Central memory CD4-positive, alpha-beta T cell (primary cell): Measurements from ENCODE around the gene SHC4.
"Not testable (repeated sequence)": the region's sequence is repeated elsewhere in the genome, so short reads cannot be mapped to it uniquely, and the experiment has no call there.

ENCODE experiments used
- DNase-seq: peaks from one replicate; pipeline ENCODE4 v3.0.0; 2022

Gene SHC4

DNA sequence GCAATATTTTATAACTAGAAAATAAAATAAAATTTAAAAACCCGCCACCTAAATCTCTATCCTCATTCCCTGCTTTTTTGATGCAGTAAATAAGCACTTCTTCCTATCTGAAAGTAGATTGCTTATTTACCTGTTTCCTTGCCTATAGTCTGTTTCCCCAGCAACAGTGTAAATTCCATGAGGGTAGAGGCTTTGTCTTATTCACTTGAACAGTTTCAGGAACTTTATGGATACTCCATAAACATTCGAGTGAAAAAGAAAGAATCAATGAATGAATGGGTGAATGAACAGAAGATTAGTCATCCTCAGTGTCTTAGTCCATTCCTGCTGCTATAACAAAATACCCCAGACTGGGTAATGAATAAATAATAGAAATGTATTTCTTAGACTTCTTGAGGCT is 41.7 kb downstream of the SHC4 start:
- no peak for DNase-seq

DNA sequence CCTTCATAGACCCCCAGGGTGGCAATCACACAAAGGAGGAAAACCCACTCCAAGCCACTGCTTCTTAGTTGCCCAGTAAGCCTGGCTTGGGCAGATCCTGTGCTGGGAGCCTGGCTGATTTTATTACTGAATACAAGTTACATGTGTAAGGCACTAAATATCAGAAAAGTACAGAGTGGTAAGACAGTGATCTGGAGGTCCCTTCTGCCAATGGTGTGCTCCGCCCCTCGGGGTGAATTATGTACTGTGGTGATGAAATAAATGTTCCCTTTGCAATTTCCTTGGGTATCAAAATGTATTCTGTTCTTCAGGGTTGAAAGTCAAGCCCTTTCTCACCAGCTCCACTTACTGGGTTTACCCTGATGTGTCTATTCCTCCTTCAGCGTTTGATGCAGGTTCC is 47.0 kb downstream of the SHC4 start:
- DNase-seq: no peak

DNA sequence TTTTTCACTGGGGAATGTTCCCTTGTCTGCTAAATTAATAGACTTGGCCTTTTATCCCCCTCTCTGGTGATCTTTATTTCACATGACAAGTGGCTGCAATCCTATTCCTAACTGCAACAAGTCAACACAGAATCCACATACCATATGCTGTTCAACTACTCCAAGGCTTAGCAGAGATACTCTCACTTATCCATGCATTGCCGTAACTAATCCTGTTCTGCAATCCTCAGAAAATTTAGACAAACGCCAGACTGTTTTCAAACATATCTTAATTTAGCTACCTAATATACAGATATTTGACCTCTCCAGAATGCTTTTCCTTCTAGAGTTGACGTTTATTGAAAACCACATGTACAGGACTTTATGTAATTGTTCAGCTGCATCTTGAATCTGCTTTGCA is 47.9 kb downstream of the SHC4 start:
- DNase-seq: no peak

DNA sequence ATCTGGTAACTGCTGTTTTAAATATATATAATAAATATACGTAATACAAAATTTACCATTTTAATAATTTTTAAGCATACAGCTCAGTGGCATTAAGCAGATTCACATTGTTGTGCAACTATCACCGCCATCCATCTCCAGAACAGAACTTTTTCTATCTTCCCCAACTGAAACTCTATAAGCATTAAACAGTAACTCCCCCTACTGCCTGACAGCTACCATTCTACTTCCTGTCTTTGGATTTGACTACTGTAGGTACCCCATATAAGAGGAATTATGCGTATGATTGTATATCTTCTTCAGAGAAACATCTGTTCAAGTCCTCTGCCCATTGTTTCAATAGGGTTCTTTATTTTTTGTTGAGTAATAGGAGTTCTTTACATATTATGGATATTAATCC is 49.0 kb downstream of the SHC4 start:
- DNase-seq: no peak

DNA sequence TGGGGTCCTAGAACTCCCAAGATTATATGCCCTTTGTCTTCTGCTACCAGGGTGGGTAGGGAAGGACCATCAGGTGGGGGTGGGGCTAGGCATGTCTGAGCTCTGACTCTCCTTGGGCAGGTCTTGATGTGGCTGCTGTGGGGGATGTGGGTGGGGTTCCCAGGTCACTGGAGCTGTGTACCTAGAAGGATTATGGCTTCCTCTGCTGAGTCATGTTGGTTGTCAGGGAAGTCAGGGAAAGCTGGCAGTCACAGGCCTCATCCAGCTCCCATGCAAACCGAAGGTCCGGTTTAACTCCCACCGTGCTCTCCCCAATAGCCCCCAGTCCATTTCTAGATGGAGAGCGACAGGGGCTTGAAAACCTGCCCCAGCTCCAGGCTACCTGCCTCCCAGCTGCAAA is 50.6 kb downstream of the SHC4 start:
- DNase-seq: no peak

DNA sequence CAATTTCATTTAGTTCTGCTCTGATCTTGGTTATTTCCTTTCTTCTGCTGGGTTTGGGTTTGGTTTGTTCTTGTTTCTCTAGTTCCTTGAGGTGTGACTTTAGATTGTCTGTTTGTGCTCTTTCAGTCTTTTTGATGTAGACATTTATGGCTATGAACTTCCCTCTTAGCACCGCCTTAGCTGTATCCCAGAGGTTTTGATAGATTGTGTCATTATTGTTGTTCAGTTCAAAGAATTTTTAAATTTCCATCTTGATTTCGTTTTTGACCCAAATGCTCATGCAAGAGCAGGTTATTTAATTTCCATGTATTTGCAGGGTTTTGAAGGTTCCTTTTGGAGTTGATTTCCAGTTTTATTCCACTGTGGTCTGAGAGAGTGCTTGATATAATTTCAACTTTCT is 53.2 kb downstream of the SHC4 start:
- DNase-seq: not testable (repeated sequence)

DNA sequence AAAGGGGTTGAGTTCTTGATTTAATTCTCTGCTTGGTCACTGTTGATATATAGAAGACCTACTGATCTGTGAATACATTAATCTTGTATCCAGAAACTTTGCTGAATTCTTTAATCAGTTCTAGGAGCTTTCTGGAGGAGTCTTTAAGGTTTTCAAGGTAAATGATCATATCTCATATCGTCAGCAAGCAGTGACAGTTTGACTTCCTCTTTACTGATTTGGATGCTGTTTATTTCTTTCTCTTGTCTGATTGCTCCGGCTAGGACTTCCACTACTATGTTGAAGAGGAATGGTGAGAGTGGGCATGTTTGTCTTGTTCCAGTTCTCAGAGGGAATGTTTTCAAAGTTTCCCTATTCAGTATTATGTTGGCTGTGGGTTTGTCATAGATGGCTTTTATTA is 54.4 kb downstream of the SHC4 start:
- not testable (repeated sequence) for DNase-seq

DNA sequence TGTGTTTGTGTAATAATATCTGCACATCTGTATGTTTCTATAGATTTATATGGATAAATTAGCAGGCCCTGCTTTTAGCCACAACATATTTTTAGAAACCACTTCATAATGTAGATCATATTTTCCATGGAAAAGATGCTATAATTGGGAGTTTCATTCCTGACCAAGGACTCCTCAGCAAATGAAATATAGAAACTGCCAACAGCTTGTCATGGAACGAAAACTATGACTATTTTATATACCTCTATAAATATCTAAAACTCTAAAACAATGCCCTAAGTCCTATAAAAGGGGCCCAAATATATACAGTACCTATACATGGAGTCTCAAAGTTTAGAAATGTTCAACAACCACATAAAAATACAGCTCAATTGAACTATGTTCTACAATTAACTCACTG is 57.9 kb downstream of the SHC4 start:
- DNase-seq: no peak

DNA sequence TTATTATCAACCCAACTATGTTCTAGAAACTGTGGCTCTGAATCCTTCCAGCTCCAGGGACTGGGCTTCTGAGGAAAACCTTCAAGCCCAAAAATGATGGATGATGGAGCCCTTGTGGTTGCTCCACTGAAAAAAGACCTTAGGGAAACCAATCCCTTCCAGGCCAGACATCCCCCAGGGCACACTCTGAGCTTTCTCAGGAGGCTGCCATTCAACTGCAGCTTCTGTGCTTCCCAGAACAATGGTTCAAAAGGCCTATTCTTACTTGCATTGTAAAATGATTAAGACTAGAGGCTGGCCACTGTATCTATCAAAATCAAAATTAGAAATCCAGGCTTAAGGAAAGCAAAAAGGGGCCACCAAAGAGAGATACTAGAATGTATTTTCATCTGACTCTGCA is 58.5 kb downstream of the SHC4 start:
- DNase-seq: no peak

DNA sequence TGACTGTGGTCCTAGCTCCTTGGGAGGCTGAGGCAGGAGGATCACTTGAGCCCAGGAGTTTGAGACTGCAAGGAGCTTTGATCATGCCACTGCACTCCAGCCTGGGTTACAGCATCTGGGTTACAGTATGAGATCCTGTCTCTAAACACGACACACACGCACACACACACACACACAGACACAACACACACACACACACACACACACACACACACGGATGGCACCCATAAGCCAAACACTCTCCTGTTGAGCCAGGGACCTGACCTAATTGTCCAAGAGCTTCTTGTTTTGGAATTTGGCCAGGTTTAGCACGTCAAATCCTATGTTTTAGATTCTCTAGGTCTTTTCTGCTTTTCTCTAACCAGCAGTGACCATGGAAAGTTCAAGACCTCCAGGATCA is 59.0 kb downstream of the SHC4 start:
- DNase-seq: no peak

DNA sequence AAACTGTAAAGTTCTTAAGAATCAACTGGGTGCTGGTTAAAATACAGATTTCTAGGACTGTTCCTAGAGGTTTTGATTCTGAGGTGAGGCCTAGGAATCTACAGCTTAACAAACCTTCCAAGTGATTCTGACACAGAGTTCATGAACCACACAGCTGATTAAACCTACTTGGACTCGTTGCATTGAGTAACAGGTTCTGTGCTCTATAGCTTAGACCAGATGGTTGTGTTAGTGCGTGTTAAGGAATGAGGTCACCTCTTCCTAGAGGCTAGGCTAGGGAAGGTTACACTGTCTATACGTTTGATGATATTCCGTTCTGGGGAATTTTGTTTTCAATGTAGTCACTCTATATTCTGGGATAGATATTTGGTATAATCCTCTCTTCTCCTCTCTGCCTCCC is 63.9 kb downstream of the SHC4 start:
- no peak for DNase-seq

DNA sequence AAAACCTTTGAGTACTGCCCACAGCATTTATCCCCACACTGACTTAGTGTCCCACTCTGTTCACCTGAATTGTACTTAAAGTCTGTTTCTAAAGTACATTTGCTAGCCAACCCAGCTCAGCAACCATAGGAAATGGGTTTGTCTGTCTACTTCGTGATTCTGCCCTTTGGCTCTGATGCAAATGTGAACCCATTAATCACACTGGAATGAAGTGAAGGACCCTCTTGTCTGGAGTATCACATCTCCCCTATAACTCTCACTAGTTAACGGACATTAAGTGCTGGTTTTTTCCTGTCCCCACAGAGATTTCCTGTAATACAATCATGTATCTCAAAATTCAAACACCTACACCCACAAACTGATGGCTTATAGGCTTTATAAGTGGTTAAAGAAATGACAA is 65.3 kb downstream of the SHC4 start:
- DNase-seq: no peak

DNA sequence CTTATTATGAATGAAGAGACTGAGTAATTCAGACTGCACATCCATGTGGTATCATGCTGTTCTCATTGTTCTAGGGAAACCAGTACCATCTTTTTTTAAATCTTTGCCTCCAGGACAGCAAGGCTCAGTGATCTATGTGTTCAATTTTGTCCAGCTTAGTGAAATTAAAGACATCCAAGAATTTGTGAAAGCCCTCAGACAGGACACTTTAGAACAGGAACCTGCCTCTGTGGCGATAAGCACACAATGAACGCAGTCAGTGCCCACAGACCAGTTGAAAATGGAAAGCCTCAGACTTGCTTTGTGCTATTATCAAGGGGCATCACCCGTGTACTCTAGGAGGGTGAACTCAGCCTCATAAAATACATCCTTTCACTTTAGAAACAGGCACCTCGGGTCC is 65.7 kb downstream of the SHC4 start:
- DNase-seq: no peak

DNA sequence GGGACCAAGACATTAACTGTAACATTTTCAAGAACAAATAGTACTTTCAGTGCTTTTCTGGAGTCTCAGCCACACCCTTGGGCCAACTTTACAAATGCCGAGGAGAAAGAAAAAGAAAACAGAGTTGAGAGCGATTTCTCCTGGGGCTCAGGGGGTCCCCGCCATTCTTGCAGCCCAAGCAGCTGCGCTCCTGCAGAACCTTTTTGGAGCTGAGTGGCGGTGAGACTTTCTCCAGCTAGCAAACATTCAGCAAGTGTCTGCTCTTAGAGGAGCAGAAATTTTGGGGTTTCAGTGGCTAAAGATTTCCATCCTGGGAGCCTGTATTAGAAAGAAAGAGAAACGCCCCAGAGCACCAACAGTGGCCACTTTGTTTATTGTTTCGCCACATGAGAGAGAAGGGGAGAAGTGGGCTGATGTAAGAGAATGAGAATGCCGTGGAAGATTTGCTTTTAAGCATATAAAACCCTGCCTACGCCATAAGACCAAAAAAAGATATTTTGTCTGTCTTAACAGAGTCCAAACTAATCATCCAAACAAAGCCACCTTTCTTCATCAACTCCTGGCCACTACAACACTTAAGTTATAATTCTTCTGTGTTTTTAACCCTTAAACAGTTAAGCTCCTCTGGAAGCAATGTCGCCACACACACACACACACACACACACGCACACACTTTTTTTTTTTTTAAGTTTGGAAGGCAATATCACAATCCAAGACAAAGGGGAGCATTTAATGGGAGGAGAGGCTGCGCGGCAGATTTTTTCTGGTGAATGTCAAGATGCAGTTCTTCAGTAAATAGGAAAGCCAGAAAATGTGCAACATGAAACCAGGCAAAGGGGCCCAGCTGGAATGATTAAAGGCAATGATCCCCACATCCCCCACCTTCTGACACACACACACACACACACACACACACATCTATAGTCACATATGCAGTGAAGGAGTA is 66.6 kb downstream of the SHC4 start:
- DNase-seq: no peak

DNA sequence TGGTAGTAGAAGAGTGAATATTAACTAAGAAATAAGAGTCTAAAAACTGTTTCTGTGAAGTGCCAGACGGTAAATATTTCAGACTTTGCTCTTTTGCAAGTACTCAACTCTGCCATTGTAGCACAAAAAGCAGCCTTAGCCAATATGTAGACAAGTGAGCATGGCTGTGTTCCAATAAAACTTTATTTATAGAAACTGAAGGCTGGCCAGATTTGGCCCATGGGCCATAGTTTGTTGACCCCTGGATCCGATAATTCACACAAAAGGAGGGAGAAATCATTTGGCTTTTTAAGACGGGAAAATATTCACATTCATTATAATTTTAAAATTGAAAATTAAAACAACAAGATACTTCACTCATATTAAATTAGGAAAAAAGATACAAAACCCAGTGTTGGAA is 70.4 kb downstream of the SHC4 start:
- no peak for DNase-seq

DNA sequence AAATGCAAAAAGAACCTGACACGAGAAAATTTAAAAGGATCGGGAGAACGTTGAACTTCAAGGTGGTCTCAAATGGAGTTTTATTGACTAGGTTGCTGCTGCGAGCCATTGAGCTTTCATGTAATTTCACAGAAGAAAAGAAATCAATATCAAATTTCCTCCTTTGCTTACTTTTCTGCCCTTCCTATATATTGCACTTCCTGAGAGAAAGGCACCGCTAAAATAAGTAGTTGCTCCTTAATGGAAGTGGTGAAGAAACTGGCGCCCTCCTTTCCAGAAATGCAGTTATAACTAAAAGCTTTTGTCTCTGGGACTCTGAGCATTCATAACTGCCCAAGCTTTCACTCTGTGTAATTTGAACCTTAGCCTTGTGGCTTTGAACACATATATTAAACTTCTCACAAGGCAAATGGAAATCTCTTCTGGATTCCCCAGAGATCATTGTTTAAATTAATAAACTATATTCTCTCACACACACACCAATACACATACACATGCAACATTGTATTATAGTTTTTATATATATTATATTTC is 72.4 kb downstream of the SHC4 start:
- no peak for DNase-seq

DNA sequence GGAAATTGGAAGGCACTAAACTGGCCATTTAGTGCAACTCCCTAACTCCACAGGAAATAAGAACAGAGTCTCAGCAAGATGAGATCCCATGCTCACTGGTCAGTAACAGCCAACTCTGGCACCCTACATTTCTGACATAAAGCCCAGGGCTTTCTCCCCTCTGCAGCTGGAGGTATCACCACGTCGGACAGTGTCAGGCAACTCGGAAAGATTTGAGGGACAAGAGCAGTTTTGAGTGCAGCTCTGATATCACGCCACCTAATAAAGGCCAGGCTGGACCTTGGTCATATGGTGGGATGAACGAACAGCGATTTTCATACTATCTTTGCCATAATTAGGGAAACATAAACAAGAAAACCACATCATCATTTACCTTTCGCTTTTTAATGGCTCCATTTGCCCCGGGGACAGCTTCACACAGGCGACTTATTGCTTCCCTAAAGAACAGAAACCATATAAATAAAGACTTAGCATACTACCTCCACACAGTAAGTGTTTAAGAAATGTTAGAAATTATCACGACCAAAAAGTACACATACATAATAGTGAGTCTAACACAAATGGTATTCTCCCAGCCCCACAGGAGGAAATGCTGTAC is 73.2 kb downstream of the SHC4 start:
- no peak for DNase-seq

DNA sequence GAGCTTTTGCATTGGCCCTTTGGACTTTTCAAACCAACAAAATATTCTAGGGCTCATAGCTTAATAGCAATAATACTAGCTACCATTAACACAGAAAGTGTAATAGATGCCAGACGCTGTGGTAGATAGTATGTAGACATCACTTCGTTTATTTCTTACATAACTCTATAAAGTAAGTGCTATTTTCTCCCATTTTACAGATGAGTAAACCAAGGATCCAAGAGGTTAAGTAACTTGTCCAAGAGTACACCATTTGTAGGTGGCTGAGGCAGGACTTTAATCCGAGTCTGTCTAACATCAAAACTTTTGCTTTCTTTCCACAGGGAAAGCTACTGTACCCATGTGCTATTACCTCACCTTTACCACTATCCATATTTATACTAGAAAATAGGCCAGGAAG is 73.8 kb downstream of the SHC4 start:
- no peak for DNase-seq

DNA sequence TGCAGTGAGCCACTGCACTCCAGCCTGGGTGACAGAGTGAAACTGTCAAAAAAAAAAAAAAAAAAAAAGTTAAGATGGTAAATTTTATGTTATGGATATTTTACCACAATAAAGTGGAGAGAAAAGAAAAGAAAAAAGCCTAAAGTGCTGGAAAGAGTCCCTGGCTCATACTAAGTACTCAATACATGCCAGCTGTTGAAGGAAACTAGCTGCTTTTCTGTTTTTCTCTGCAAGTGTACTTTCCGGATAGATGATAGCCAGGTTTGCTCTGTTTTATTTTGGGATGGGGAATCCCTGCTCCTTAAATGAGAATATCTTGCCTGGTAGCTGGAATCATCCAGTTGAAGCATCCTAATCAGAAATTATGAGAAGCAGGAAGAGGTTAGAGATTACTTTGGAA is 74.9 kb downstream of the SHC4 start:
- no peak for DNase-seq

DNA sequence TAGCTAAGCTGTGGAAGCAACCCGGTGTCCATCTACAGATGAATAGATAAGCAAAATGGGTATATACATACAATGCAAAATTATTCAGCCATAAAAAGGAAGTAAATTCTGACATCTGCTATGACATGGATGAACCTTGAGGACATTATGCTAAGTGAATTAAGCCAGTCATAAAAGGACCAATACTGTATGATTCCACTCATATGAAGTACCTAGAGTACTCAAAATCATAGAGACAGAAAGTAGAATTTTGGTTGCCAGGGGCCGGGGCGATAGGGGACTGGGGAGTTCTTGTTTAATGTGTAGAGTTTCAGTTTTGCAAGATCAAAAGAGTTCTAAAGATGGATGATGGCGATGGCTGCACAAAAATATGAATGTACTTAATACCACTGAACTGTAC is 75.5 kb downstream of the SHC4 start:
- no peak for DNase-seq

DNA sequence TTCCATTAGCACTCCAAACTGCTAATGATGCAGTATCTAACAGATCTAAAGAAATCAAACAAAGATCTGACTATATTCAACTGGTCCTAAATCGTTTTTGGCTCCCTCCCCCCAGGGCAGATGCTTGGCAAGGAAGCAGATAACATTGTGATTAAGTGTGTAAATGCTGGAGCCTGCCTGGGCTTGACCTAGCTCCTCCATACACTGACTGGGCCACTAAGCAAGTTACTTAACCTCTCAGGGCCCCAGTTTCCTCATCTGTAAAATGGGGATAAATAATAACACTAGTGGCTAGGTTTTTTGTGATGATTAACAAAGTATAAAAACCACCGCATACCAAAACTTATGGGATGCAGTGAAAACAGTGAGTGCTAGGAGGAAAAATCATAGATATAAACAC is 76.6 kb downstream of the SHC4 start:
- DNase-seq: no peak

DNA sequence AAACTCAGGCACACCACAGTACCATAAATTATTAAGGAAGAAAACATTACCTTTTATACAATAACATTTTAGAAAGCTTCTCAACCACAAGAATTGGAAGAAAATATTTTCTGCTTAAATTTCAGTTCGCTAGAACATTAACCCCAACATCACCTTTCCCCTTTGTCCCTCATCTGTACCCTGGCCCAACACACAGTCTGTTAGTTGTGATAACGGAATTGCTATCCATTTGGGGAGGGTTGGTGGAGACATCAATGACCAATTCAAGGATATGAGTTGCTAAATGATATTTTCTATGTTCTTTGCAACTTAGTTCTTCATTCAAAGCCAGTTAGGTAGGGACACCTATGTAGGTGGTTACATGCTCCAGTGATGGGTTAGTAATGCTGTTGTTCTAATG is 80.0 kb downstream of the SHC4 start:
- no peak for DNase-seq

DNA sequence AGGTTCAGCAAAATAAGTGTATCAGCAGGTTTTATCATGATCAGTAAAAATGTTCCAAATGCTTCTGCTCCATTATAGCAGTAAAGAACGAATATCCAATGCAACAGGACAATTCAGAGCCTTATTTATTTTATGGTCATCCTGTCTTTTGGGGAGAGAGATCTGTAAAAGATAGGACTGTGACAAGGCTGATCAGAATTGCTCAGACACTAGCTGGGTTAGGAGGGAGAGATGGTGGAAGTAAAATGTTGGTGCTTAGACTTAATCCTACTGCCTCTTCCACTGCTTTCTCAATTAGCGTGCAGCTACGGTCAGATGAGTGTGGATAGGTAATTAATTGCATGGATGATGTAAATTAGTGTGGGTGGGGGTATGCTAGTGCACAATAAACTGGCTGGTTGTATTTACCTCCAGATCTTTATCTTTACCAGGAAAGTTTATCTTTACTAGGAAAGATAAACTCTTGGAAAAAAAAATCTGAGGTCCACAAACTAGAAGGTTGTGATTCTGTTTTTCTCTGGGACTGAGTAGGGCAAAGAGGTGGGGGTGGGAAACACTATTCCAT is 83.6 kb downstream of the SHC4 start:
- no peak for DNase-seq
